GM19351 (cell line): ENCODE results near the gene ZNF587B.
"Not testable (repeated sequence)": the region's sequence is repeated elsewhere in the genome, so short reads cannot be mapped to it uniquely, and the experiment has no call there.

Source experiments
- ATAC-seq: cut with Tn5 transposase; IDR thresholded peaks from one replicate; pipeline ENCODE4 v1.9.1; 2021; ENCODE audit warnings: mild to moderate bottlenecking, moderate library complexity; ENCODE audit not compliant: unreplicated experiment

Gene ZNF587B

GRCh38 chr19:57817976-57818375 lies 12.1 kb upstream of the ZNF587B start:
- ATAC-seq: no peak

GRCh38 chr19:57818378-57818777 lies 11.7 kb upstream of the ZNF587B start:
- no peak for ATAC-seq

- ATAC-seq: peak; percentile 87
These were observed 10.5 kb upstream of the ZNF587B start for GRCh38 chr19:57819475-57820148.

- no peak for ATAC-seq
These were observed 9.5 kb upstream of the ZNF587B start for GRCh38 chr19:57820599-57820998.

- ATAC-seq: not testable (repeated sequence)
These were observed 9.0 kb upstream of the ZNF587B start for GRCh38 chr19:57821095-57821494.

- not testable (repeated sequence) for ATAC-seq
These were observed 8.6 kb upstream of the ZNF587B start for GRCh38 chr19:57821501-57821900.

- ATAC-seq: not testable (repeated sequence)
These were observed 6.9 kb upstream of the ZNF587B start for GRCh38 chr19:57823155-57823554.

- ATAC-seq: not testable (repeated sequence)
These were observed 6.5 kb upstream of the ZNF587B start for GRCh38 chr19:57823608-57824007.

GRCh38 chr19:57825511-57825910 lies 4.6 kb upstream of the ZNF587B start:
- no peak for ATAC-seq

GRCh38 chr19:57829316-57829715 lies 783 bp upstream of the ZNF587B start:
- ATAC-seq: no peak

- not testable (repeated sequence) for ATAC-seq
These were observed 6.9 kb downstream of the ZNF587B start for GRCh38 chr19:57836991-57837390.

- ATAC-seq: not testable (repeated sequence)
These were observed 8.6 kb downstream of the ZNF587B start for GRCh38 chr19:57838622-57839191.

- no peak for ATAC-seq
These were observed 11.1 kb downstream of the ZNF587B start for GRCh38 chr19:57841122-57841763.

- not testable (repeated sequence) for ATAC-seq
These were observed 17.1 kb downstream of the ZNF587B start for GRCh38 chr19:57847164-57847563.

- peak; percentile 21 for ATAC-seq
These were observed 19.1 kb downstream of the ZNF587B start for GRCh38 chr19:57849162-57849665.

GRCh38 chr19:57849666-57850473 lies 19.8 kb downstream of the ZNF587B start, which contains the start of gene ZNF587:
ZNF587 (plus strand) TSS chr19:57849859; CDS start chr19:57850039, 180 bp downstream.
- peak; percentile 95 for ATAC-seq

- ATAC-seq: no peak
These were observed 20.5 kb downstream of the ZNF587B start for GRCh38 chr19:57850553-57851017.

- not testable (repeated sequence) for ATAC-seq
These were observed 21.9 kb downstream of the ZNF587B start for GRCh38 chr19:57851812-57852603.

GRCh38 chr19:57854117-57854516 lies 24.0 kb downstream of the ZNF587B start:
- not testable (repeated sequence) for ATAC-seq

GRCh38 chr19:57862351-57862750 lies 32.3 kb downstream of the ZNF587B start:
- ATAC-seq: not testable (repeated sequence)
